ENCODE measurements around the gene KIAA1671.
"Not testable (repeated sequence)": the region's sequence is repeated elsewhere in the genome, so short reads cannot be mapped to it uniquely, and the experiment has no call there.

KIAA1671 gene

GRCh38 chr22:25203082-25203481, 250.6 kb downstream of the KIAA1671 start:
- TF ChIP-seq CTCF (IDR thresholded peaks at IDR 0.05; ENCODE audit: low read depth, low read length), result no peak
- DNase-seq (ENCODE audit: extremely low read depth, low read depth), result no peak

- not testable (repeated sequence) for DNase-seq (ENCODE audit: extremely low read depth, low read depth)
These were observed 252.0 kb downstream of the KIAA1671 start for GRCh38 chr22:25204547-25204946.

- TF ChIP-seq CTCF (IDR thresholded peaks at IDR 0.05; ENCODE audit: low read depth, low read length), result no peak
- no peak for DNase-seq (ENCODE audit: extremely low read depth, low read depth)
These were observed 253.3 kb downstream of the KIAA1671 start for GRCh38 chr22:25205847-25206246.

GRCh38 chr22:25206998-25207397, 254.5 kb downstream of the KIAA1671 start:
- DNase-seq (ENCODE audit: extremely low read depth, low read depth), result no peak
- TF ChIP-seq CTCF (IDR thresholded peaks at IDR 0.05; ENCODE audit: low read depth, low read length), result no peak

GRCh38 chr22:25207553-25208157, 255.1 kb downstream of the KIAA1671 start:
- no peak for DNase-seq (ENCODE audit: extremely low read depth, low read depth)
- no peak for TF ChIP-seq CTCF (IDR thresholded peaks at IDR 0.05; ENCODE audit: low read depth, low read length)

GRCh38 chr22:25208328-25208727, 255.8 kb downstream of the KIAA1671 start:
- TF ChIP-seq CTCF (IDR thresholded peaks at IDR 0.05; ENCODE audit: low read depth, low read length), result no peak
- no peak for DNase-seq (ENCODE audit: extremely low read depth, low read depth)

GRCh38 chr22:25208743-25209505, 256.4 kb downstream of the KIAA1671 start:
- TF ChIP-seq CTCF (IDR thresholded peaks at IDR 0.05; ENCODE audit: low read depth, low read length), result no peak

More at GRCh38 chr22:25208743-25209505, 256.4 kb downstream of the KIAA1671 start:
- DNase-seq (ENCODE audit: extremely low read depth, low read depth), result no peak

All from AG09319 (cell line).